GM12801 (cell line): ENCODE data around the gene TBL1X.

Experiments used
- CTCF ChIP-seq: IDR thresholded peaks from one replicate; pipeline ENCODE4 v1.5.1; 2011; ENCODE audit warnings: control low read depth; ENCODE audit not compliant: insufficient read length; ENCODE audit errors: extremely low read depth

Gene TBL1X

GRCh38 chrX:9464435-9465371, at the start of gene TBL1X:
Gene TBL1X, plus strand, starts transcription at chrX:9465058. Its CDS starts 188,529 bp downstream, at chrX:9653587.
- TF ChIP-seq CTCF = no peak

DNA sequence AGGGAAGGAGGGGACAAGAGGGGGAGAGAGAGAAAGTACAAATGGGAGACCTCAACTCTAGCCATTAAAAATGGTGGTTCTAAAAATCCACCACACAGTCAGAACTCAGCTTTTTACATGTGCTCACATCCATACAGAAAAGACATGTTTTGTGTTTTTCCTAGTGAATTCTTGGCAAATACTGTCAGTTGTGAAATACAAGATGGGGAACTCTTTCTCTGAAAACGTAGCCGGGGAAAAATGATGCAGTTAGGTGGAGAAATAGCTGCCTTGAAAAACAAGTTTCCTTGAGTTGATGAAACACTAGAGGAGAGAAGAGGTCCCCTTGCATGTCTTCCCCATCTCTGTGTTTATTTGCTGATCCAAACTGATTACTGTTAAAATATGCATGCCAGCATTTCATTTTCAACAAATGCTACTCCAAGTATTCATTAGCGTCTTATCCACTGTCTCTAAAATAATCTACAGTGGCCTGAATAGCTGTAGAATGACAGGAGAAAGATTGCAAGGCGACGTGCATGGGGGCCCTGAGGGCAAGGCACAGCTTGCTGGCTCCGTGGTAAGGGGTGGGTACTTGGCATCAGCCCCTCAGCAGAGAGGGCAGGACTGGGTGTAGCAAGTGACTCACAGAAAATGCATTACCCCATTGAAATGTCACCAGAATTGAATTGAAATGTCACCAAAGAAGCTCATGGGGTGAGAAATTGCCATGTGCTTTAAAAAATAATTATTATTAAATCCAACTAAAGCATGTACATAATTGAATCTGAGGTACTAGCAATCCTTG, 48.1 kb upstream of the TBL1X start:
- TF ChIP-seq CTCF = no peak

- TF ChIP-seq CTCF = no peak
Measured at GRCh38 chrX:9418262-9418661, 46.6 kb upstream of the TBL1X start.

DNA sequence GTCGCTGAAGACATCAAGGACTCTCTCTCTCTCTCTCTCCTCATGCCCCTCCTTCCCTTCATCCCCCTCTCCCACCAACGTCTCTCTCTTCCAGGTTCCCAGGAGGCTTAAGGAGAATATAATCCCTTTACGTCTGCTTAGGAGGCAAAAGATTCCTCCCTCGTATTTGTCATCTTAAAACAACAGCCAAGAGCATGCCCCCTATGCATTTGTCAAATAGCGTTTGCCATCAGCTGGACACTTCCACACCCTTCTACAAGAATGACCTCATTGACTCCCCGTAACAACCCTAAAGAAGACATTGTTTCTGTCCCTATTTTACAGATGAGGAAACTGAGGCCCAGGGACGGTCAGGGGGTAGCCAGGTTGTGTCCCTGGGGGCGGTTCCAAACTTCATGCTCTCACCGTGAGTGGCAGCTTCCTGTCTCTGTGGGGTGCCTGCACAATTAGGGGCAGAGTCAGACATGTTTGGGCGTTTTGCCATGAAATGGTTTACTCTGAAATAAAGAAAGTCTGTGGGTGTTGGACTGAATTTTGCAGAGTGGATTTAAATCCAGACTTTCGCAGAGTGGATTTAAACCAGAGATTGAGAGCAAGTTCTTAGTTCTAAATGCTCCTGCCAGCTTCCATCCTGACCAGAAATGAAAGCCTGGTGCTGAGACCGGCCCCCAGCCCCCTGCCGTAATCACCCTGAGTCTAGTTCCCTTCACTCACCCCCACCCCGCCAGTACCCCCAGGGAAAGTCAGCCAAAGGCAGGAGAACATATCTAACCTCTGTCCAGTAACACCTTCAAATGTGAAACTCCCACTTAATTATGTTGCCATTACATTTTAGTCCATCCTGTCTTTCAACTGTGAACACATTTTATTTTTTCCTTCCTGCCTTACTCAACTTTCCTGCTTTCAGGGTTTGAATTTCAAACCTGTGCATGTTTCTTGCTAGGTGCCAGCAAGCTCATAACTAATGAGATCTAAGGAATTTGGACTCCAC, 44.3 kb upstream of the TBL1X start:
- TF ChIP-seq CTCF = no peak

GRCh38 chrX:9429767-9430166, 35.1 kb upstream of the TBL1X start:
- no peak for TF ChIP-seq CTCF

GRCh38 chrX:9430346-9430921, 34.4 kb upstream of the TBL1X start:
- no peak for TF ChIP-seq CTCF
